Osteocyte (in vitro differentiated cells): ENCODE data around the gene CCT7. TPM values are rescaled to one million over a fixed set of nuclear protein-coding genes. Genes with fewer than 3 reads are reported as not detected.

ENCODE experiments used
- DNase-seq: peaks from one replicate; pipeline ENCODE4 v3.0.0; 2021; ENCODE audit warnings: mixed read lengths; ENCODE audit not compliant: unreplicated experiment; ENCODE audit errors: extremely low spot score
- H3K27ac Mint-ChIP-seq: one replicate; pipeline ENCODE4 v1.8.0; 2021; ENCODE audit warnings: mild to moderate bottlenecking, mixed read lengths; ENCODE audit not compliant: unreplicated experiment
- H3K27me3 Mint-ChIP-seq: one replicate; pipeline ENCODE4 v1.8.0; 2021; ENCODE audit warnings: mixed read lengths; ENCODE audit not compliant: unreplicated experiment
- H3K36me3 Mint-ChIP-seq: one replicate; pipeline ENCODE4 v1.8.0; 2021; ENCODE audit warnings: mixed read lengths; ENCODE audit not compliant: unreplicated experiment
- H3K4me1 Mint-ChIP-seq: one replicate; pipeline ENCODE4 v1.8.0; 2021; ENCODE audit warnings: mixed read lengths; ENCODE audit not compliant: unreplicated experiment
- H3K4me3 Mint-ChIP-seq: one replicate; pipeline ENCODE4 v1.8.0; 2021; ENCODE audit warnings: mild to moderate bottlenecking, moderate library complexity, mixed read lengths; ENCODE audit not compliant: unreplicated experiment
- H3K9me3 Mint-ChIP-seq: one replicate; pipeline ENCODE4 v1.8.0; 2021; ENCODE audit warnings: mixed read lengths; ENCODE audit not compliant: unreplicated experiment
- total RNA-seq: library from RNA; stranded (reverse); gene quantifications from 2 replicates; pipeline ENCODE4 v1.2.1, GENCODE V29; 2021
- TF ChIP-seq, protein P1 (sequence below): fragments of 200-600 bp; sonication (generic); IDR thresholded peaks from 2 replicates; pipeline ENCODE4 v1.5.0; 2021; ENCODE audit warnings: antibody characterized with exemption, mild to moderate bottlenecking, moderate library complexity

Gene CCT7
- total RNA-seq, 1 donor from 2014 or later, result 216 TPM

DNA sequence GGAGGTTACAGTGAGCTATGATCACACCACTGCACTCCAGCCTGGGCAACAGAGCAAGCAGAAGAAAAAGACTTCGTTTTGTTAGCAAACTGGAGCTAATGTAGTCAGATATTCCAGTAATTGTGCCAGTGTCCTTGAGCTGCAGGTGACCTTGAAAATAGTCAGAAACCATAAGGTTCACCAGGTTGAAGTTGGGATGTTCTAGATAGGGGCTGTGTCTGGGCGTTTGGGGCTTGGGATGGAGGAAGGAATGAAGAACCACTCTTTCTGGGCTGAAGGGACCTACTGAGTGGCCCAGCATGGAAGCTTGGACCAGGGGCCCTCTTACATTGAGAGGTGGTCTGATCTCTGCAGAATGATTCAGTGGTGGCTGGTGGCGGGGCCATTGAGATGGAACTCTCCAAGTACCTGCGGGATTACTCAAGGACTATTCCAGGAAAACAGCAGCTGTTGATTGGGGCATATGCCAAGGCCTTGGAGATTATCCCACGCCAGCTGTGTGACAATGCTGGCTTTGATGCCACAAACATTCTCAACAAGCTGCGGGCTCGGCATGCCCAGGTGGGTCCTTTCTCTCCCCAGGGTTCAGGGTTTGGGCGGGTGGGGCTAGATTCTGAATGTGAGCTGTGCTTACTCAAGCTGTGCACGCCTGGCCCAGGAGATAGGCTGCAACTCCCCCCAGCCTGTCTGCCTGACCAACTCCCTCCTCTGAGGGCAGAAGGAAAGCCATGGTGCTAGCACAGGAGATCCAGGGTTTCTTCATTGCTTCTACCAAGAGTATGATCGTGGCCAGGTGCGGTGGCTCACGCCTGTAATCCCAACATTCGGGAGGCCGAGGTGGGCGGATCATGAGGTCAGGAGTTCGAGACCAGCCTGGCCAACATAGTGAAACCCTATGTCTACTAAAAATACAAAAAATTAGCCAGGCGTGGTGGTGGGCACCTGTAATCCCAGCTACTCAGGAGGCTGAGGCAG lies 17.1 kb downstream of the CCT7 start:
- no peak for DNase-seq
- TF ChIP-seq, protein P1, sequence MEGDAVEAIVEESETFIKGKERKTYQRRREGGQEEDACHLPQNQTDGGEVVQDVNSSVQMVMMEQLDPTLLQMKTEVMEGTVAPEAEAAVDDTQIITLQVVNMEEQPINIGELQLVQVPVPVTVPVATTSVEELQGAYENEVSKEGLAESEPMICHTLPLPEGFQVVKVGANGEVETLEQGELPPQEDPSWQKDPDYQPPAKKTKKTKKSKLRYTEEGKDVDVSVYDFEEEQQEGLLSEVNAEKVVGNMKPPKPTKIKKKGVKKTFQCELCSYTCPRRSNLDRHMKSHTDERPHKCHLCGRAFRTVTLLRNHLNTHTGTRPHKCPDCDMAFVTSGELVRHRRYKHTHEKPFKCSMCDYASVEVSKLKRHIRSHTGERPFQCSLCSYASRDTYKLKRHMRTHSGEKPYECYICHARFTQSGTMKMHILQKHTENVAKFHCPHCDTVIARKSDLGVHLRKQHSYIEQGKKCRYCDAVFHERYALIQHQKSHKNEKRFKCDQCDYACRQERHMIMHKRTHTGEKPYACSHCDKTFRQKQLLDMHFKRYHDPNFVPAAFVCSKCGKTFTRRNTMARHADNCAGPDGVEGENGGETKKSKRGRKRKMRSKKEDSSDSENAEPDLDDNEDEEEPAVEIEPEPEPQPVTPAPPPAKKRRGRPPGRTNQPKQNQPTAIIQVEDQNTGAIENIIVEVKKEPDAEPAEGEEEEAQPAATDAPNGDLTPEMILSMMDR, result no peak
- Mint-ChIP-seq H3K9me3 (no peaks in the 10 kb centered on the region), H3K36me3 (peaks cover 62% of the 10 kb centered on the region), H3K27ac (no peak overlapping the region), H3K4me1 (no peaks in the 10 kb centered on the region), H3K4me3 (no peak overlapping the region), H3K27me3 (no peaks in the 10 kb centered on the region)

- Mint-ChIP-seq H3K4me3 (no peak overlapping the region), H3K9me3 (no peaks in the 10 kb centered on the region), H3K27me3 (no peaks in the 10 kb centered on the region), H3K27ac (no peak overlapping the region), H3K36me3 (peaks cover 50% of the 10 kb centered on the region), H3K4me1 (no peaks in the 10 kb centered on the region)
- TF ChIP-seq, protein P1, result no peak
- no peak for DNase-seq
These were observed 18.3 kb downstream of the CCT7 start for GRCh38 chr2:73252238-73253027.

GRCh38 chr2:73253400-73253799 lies 19.3 kb downstream of the CCT7 start:
- Mint-ChIP-seq H3K9me3 (no peaks in the 10 kb centered on the region), H3K36me3 (peaks cover 43% of the 10 kb centered on the region), H3K4me3 (no peak overlapping the region), H3K4me1 (no peaks in the 10 kb centered on the region), H3K27me3 (no peaks in the 10 kb centered on the region), H3K27ac (no peak overlapping the region)
- DNase-seq, result no peak
- TF ChIP-seq, protein P1, result no peak

GRCh38 chr2:73253901-73254300 lies 19.8 kb downstream of the CCT7 start:
- Mint-ChIP-seq H3K4me1 (no peaks in the 10 kb centered on the region), H3K36me3 (peaks cover 38% of the 10 kb centered on the region), H3K27me3 (no peaks in the 10 kb centered on the region), H3K9me3 (no peaks in the 10 kb centered on the region), H3K4me3 (no peak overlapping the region), H3K27ac (no peak overlapping the region)
- DNase-seq, result no peak
- TF ChIP-seq, protein P1, result no peak
